ENCODE data around the gene NFX1. TPM values are rescaled to one million over a fixed set of nuclear protein-coding genes. Genes with fewer than 3 reads are reported as not detected.

Gene NFX1
- polyA plus RNA-seq, 1 donor (not counting 4 experiments of a cell fraction or from before 2014, with no cell fraction given): 28.1 TPM

- Histone ChIP-seq H3K4me2 (ENCODE audit: control insufficient read depth, extremely low read depth, insufficient read depth, low read depth, low read length) (no peak overlapping the region), H3K27me3 (ENCODE audit: control insufficient read depth, extremely low read depth, insufficient read depth, low read length) (no peaks in the 10 kb centered on the region), H3K4me1 (ENCODE audit: control insufficient read depth, extremely low read depth, insufficient read depth, low read length) (no peaks in the 10 kb centered on the region), H3K4me3 (ENCODE audit: control insufficient read depth in 2 of 3, extremely low read depth in 1 of 3, insufficient read depth in 2 of 3, low read depth in 1 of 3, low read length in 3 of 3) (no peak overlapping the region), H2AFZ (ENCODE audit: control insufficient read depth, low read length) (no peak overlapping the region), H3K9me1 (ENCODE audit: control insufficient read depth, extremely low read depth, insufficient read depth, low read length) (no peaks in the 10 kb centered on the region), H4K20me1 (ENCODE audit: control insufficient read depth, extremely low read depth, insufficient read depth, low read length) (no peaks in the 10 kb centered on the region), H3K79me2 (ENCODE audit: control insufficient read depth, insufficient read depth, low read length) (no peaks in the 10 kb centered on the region), H3K9ac (ENCODE audit: control insufficient read depth, extremely low read depth, insufficient read depth, low read length) (no peak overlapping the region), H3K9me3 (ENCODE audit: control insufficient read depth, low read depth, low read length) (no peaks in the 10 kb centered on the region), H3K36me3 (ENCODE audit: control insufficient read depth in 2 of 2, extremely low read depth in 1 of 2, insufficient read depth in 2 of 2, low read length in 2 of 2) (peaks cover 27 to 28% of the 10 kb centered on the region in 2 experiments), H3K27ac (ENCODE audit: control insufficient read depth, insufficient read depth, low read length) (no peak overlapping the region)
- FAIRE-seq (no peak), DNase-seq (ENCODE audit: low read depth, low spot score) (no peak)
- TF ChIP-seq EZH2 (IDR thresholded peaks at IDR 0.05; ENCODE audit: low read length) (no peak), CTCF (optimal IDR thresholded peaks at IDR 0.05 in 1 of 3, IDR thresholded peaks at IDR 0.05 in 1 of 3, conservative IDR thresholded peaks at IDR 0.05 in 1 of 3; ENCODE audit: extremely low read depth in 1 of 3, insufficient read depth in 2 of 3, low read length in 3 of 3) (no peak)
- dilution Hi-C loops (cut with MboI; ENCODE audit: extremely low pct_ligation_motif_present, low sequenced_read_pairs): no loop called here
These were observed 76.7 kb downstream of the NFX1 start for GRCh38 chr9:33366979-33367480.

GRCh38 chr9:33372900-33373299 is 82.6 kb downstream of the NFX1 start:
- peaks cover 6% of the 10 kb centered on the region for H3K4me1 ChIP-seq (ENCODE audit: control insufficient read depth, extremely low read depth, insufficient read depth, low read length)
- no peak overlapping the region for H3K4me3 ChIP-seq (ENCODE audit: control insufficient read depth in 2 of 3, extremely low read depth in 1 of 3, insufficient read depth in 2 of 3, low read depth in 1 of 3, low read length in 3 of 3)
- peaks cover 11 to 16% of the 10 kb centered on the region in 2 experiments for H3K36me3 ChIP-seq (ENCODE audit: control insufficient read depth in 2 of 2, extremely low read depth in 1 of 2, insufficient read depth in 2 of 2, low read length in 2 of 2)
- H3K27ac ChIP-seq (ENCODE audit: control insufficient read depth, insufficient read depth, low read length): no peak overlapping the region
- no peak overlapping the region for H2AFZ ChIP-seq (ENCODE audit: control insufficient read depth, low read length)
- no peak for DNase-seq (ENCODE audit: low read depth, low spot score)
- H3K9me3 ChIP-seq (ENCODE audit: control insufficient read depth, low read depth, low read length): no peaks in the 10 kb centered on the region
- no peaks in the 10 kb centered on the region for H3K27me3 ChIP-seq (ENCODE audit: control insufficient read depth, extremely low read depth, insufficient read depth, low read length)
- H3K4me2 ChIP-seq (ENCODE audit: control insufficient read depth, extremely low read depth, insufficient read depth, low read depth, low read length): no peak overlapping the region
- no peaks in the 10 kb centered on the region for H3K9me1 ChIP-seq (ENCODE audit: control insufficient read depth, extremely low read depth, insufficient read depth, low read length)
- H4K20me1 ChIP-seq (ENCODE audit: control insufficient read depth, extremely low read depth, insufficient read depth, low read length): no peaks in the 10 kb centered on the region
- H3K9ac ChIP-seq (ENCODE audit: control insufficient read depth, extremely low read depth, insufficient read depth, low read length): no peak overlapping the region
- TF ChIP-seq CTCF (optimal IDR thresholded peaks at IDR 0.05 in 1 of 3, IDR thresholded peaks at IDR 0.05 in 1 of 3, conservative IDR thresholded peaks at IDR 0.05 in 1 of 3; ENCODE audit: extremely low read depth in 1 of 3, insufficient read depth in 2 of 3, low read length in 3 of 3) (no peak), EZH2 (IDR thresholded peaks at IDR 0.05; ENCODE audit: low read length) (no peak)
- no peak for FAIRE-seq
- dilution Hi-C loops (cut with MboI; ENCODE audit: extremely low pct_ligation_motif_present, low sequenced_read_pairs): no loop called here
- no peaks in the 10 kb centered on the region for H3K79me2 ChIP-seq (ENCODE audit: control insufficient read depth, insufficient read depth, low read length)

Data from keratinocyte (primary cell).